PFSK-1 (cell line): Measurements from ENCODE around the gene PLEKHG3.

Source experiments
- POLR2AphosphoS5 ChIP-seq: IDR thresholded peaks from 2 replicates; pipeline ENCODE4 v1.6.1; 2012; ENCODE audit warnings: low read depth, mild to moderate bottlenecking, control low read depth, low read length, moderate library complexity
- SIN3A ChIP-seq: IDR thresholded peaks from 2 replicates; pipeline ENCODE4 v1.6.1; 2012; ENCODE audit warnings: mild to moderate bottlenecking, low read length, moderate library complexity, borderline replicate concordance; ENCODE audit not compliant: insufficient read depth
- TAF1 ChIP-seq: IDR thresholded peaks from 2 replicates; pipeline ENCODE4 v1.6.1; 2012; ENCODE audit warnings: low read length, control low read depth, borderline replicate concordance; ENCODE audit not compliant: insufficient read depth
- TF ChIP-seq, protein P1 (sequence below), 2 experiments: IDR thresholded peaks; 2 replicates each; pipeline versions ENCODE4 v1.6.1 to v1.8.0; 2011 to 2012; ENCODE audit warnings: low read depth in 2 of 2, low read length in 2 of 2, control low read depth in 1 of 2, inconsistent platforms in 1 of 2, mild to moderate bottlenecking in 1 of 2, moderate library complexity in 1 of 2; ENCODE audit not compliant: insufficient read depth in 1 of 2

DNA sequence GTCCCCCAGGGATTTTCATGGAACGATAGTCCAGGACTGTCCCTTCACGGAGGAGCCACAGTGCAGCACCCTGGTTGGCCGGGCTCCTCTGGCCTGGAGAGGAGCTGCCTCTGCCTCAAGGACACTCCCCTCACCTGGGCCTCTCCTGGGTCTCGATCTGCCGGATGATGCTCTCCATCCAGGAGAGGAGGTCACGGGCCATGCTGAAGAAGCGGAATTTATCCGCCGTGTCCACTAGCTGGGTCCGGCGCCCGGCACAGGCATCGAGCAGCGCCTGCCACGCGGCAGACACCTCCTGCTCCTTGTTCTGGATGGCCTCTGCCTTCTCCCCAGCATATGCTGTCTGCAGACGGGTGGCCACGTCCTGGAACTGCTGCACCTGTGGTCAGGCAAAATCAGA is 66.5 kb downstream of the PLEKHG3 start:
- no peak for TF ChIP-seq POLR2AphosphoS5
- TF ChIP-seq, protein P1, sequence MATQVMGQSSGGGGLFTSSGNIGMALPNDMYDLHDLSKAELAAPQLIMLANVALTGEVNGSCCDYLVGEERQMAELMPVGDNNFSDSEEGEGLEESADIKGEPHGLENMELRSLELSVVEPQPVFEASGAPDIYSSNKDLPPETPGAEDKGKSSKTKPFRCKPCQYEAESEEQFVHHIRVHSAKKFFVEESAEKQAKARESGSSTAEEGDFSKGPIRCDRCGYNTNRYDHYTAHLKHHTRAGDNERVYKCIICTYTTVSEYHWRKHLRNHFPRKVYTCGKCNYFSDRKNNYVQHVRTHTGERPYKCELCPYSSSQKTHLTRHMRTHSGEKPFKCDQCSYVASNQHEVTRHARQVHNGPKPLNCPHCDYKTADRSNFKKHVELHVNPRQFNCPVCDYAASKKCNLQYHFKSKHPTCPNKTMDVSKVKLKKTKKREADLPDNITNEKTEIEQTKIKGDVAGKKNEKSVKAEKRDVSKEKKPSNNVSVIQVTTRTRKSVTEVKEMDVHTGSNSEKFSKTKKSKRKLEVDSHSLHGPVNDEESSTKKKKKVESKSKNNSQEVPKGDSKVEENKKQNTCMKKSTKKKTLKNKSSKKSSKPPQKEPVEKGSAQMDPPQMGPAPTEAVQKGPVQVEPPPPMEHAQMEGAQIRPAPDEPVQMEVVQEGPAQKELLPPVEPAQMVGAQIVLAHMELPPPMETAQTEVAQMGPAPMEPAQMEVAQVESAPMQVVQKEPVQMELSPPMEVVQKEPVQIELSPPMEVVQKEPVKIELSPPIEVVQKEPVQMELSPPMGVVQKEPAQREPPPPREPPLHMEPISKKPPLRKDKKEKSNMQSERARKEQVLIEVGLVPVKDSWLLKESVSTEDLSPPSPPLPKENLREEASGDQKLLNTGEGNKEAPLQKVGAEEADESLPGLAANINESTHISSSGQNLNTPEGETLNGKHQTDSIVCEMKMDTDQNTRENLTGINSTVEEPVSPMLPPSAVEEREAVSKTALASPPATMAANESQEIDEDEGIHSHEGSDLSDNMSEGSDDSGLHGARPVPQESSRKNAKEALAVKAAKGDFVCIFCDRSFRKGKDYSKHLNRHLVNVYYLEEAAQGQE (IDR thresholded peaks at IDR 0.05; ENCODE audit: insufficient read depth in 1 of 2, low read depth in 2 of 2, low read length in 2 of 2) = no peak
- TF ChIP-seq SIN3A = no peak
- no peak for TF ChIP-seq TAF1
